Activated T-cell treated with anti-CD3 and anti-CD28 coated beads, Interleukin-2, amount 50 U/mL, for 24 hours (primary cell): ENCODE results near the gene GLRB.
"Not testable (repeated sequence)": the region's sequence is repeated elsewhere in the genome, so short reads cannot be mapped to it uniquely, and the experiment has no call there.

ENCODE experiments used
- DNase-seq: peaks from one replicate; pipeline ENCODE4 v3.0.0-alpha.2; 2020
- H3K27ac Mint-ChIP-seq: 2 replicates; pipeline ENCODE4 v1.8.0; 2020; ENCODE audit warnings: mild to moderate bottlenecking, mixed read lengths
- H3K27me3 Mint-ChIP-seq: 2 replicates; pipeline ENCODE4 v1.8.0; 2020; ENCODE audit warnings: mixed read lengths
- H3K36me3 Mint-ChIP-seq: 2 replicates; pipeline ENCODE4 v1.8.0; 2020; ENCODE audit warnings: low read depth, mixed read lengths
- H3K4me1 Mint-ChIP-seq: 2 replicates; pipeline ENCODE4 v1.8.0; 2020; ENCODE audit warnings: low read depth, mixed read lengths
- H3K4me3 Mint-ChIP-seq: 2 replicates; pipeline ENCODE4 v1.8.0; 2020; ENCODE audit warnings: mild to moderate bottlenecking, moderate library complexity, mixed read lengths
- H3K9me3 Mint-ChIP-seq: 2 replicates; pipeline ENCODE4 v1.8.0; 2020; ENCODE audit warnings: mixed read lengths

Gene GLRB

DNA sequence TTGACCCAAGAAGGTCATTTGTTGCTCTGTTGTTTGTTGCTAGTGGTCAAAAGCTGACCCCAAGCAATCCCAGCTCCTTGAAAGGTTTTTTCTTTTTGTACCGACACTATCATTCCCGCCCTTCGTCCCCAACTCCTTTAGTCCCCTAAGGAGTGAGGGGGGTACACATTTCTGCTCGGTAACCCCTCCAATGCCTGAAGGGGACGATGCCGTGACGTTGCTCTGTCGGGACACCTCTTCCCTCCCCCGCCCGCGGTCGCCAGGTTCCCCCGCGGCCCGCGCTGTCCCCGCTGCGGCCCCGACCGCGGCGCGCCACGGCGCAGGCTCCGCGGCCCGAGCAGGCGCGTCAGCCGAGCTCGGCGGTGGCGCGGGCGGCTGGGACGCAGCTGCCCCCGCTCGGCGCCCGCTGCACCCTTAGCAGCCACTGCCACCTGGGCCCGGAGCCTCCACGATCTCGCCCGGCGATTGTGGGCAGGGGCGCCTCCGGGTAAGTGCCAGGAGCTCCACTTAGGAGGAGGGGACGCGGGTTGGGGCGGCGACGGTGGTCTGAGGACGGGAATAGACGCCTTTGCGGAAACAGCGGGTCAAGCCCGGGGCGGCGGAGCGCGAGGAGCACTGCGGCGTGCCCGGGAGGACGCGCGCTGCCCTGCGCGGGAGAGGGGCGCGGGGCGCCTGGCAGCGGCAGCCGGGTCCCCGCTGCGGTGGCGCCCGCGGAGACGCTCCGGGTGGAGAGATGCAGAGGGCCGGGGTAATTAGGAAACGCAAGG lies at the start of gene GLRB:
TSS of gene GLRB (plus strand) at position 340 of the 767 bp plus-strand sequence. CDS start 1,875 bp downstream, outside the sequence.
- Mint-ChIP-seq H3K27ac (no peak within 1 kb of the TSS), H3K36me3 (no peaks in the 10 kb centered on the region), H3K4me1 (no peaks in the 10 kb centered on the region), H3K9me3 (peaks cover 4% of the 10 kb centered on the region), H3K4me3 (no peak within 1 kb of the TSS), H3K27me3 (peaks cover 29% of the 10 kb centered on the region)
- DNase-seq = no peak

- H3K4me1 Mint-ChIP-seq = no peaks in the 10 kb centered on the region
- H3K36me3 Mint-ChIP-seq = no peaks in the 10 kb centered on the region
- no peak overlapping the region for H3K27ac Mint-ChIP-seq
- no peaks in the 10 kb centered on the region for H3K27me3 Mint-ChIP-seq
- no peak overlapping the region for H3K4me3 Mint-ChIP-seq
- no peak for DNase-seq
- no peaks in the 10 kb centered on the region for H3K9me3 Mint-ChIP-seq
Measured at GRCh38 chr4:157035471-157035870, 40.5 kb upstream of the GLRB start.

DNA sequence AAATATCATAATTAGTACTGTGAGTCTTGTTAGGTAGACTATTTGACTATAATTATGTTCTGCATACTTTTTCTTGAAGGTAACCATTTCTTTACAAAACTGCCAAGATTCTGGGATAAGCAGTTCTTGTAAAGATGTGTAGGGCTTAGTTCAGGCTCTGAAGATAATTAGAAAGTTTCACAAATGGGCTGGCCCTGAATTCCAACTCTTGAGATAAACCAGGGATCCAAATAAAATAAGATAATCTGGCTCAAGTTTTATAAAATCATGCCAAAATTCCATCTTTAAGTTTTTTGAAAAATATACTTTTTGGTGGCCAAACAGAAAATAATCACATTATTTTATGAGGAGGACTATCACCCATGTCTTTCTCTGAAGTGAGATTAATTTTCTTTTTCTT lies 35.5 kb upstream of the GLRB start:
- Mint-ChIP-seq H3K27me3 (no peaks in the 10 kb centered on the region), H3K36me3 (no peaks in the 10 kb centered on the region), H3K9me3 (no peaks in the 10 kb centered on the region)

GRCh38 chr4:157043131-157043530 lies 32.8 kb upstream of the GLRB start:
- Mint-ChIP-seq H3K4me1 (no peaks in the 10 kb centered on the region), H3K27ac (no peak overlapping the region), H3K9me3 (no peaks in the 10 kb centered on the region), H3K36me3 (no peaks in the 10 kb centered on the region), H3K27me3 (no peaks in the 10 kb centered on the region), H3K4me3 (no peak overlapping the region)
- DNase-seq = no peak

More for the DNA sequence above, 35.5 kb upstream of the GLRB start:
- H3K4me3 Mint-ChIP-seq = no peak overlapping the region
- H3K4me1 Mint-ChIP-seq = no peaks in the 10 kb centered on the region
- DNase-seq = no peak
- H3K27ac Mint-ChIP-seq = no peak overlapping the region

- H3K27ac Mint-ChIP-seq = no peak overlapping the region
- no peak for DNase-seq
- H3K27me3 Mint-ChIP-seq = no peaks in the 10 kb centered on the region
- H3K4me1 Mint-ChIP-seq = no peaks in the 10 kb centered on the region
- H3K9me3 Mint-ChIP-seq = peaks cover 3% of the 10 kb centered on the region
- no peak overlapping the region for H3K4me3 Mint-ChIP-seq
- H3K36me3 Mint-ChIP-seq = no peaks in the 10 kb centered on the region
Measured at GRCh38 chr4:157045507-157046127, 30.3 kb upstream of the GLRB start.

GRCh38 chr4:157048248-157048647 lies 27.7 kb upstream of the GLRB start:
- no peak overlapping the region for H3K27ac Mint-ChIP-seq
- H3K4me1 Mint-ChIP-seq = no peaks in the 10 kb centered on the region
- no peak overlapping the region for H3K4me3 Mint-ChIP-seq
- peaks cover 6% of the 10 kb centered on the region for H3K9me3 Mint-ChIP-seq
- no peaks in the 10 kb centered on the region for H3K36me3 Mint-ChIP-seq
- no peak for DNase-seq
- no peaks in the 10 kb centered on the region for H3K27me3 Mint-ChIP-seq

DNA sequence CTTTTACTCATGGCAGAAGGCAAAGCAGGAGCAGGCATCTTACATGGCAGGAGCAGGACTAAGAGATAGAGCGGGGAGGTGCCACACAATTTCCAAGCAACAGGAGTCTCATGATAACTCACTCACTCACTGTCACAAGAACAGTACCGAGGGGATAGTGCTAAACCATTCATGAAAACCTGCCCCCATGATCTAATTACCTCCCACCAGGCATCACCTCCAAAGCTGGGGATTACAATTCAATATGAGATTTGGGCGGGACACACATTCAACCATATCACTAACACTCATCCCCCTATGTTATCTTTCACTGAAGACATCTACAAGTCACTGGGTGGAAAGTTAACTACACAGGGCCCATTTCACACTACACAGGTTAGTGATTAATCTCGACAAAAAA lies 25.4 kb upstream of the GLRB start:
- Mint-ChIP-seq H3K4me1 (no peaks in the 10 kb centered on the region), H3K9me3 (peaks cover 8% of the 10 kb centered on the region)

DNA sequence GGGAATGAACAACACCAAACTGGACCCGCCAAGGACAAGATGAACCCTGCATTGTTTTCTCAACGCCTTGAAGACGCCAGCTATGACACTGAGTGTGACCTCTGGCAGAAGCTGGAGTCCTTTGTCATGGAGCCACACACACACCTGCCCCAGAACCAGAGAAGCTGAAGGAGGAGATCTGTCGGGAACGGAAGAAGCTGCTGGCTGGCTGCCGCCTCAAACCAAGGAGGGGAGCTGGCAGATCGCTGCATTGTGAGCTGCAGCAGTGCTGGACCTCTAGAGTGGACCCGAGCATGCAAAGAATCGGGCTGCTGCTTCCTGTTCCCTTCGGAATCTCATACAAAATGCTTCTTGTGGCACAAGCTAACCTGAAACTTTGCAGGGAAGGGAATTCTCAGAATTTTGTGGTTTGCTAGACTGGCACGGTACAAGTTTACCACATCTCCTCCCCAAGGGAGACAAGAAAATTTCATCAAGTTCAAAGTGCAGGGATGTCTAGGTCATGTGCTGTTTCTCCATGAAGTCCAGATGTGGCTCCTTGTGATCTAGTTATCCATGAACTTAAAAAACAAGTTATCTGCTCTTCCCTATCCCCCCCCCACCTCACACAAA lies 23.4 kb upstream of the GLRB start:
- Mint-ChIP-seq H3K4me1 (no peaks in the 10 kb centered on the region), H3K9me3 (peaks cover 8% of the 10 kb centered on the region), H3K36me3 (no peaks in the 10 kb centered on the region), H3K27me3 (no peaks in the 10 kb centered on the region), H3K4me3 (no peak overlapping the region), H3K27ac (no peak overlapping the region)
- no peak for DNase-seq

More for the DNA sequence above, 25.4 kb upstream of the GLRB start:
- Mint-ChIP-seq H3K27ac (no peak overlapping the region), H3K4me3 (no peak overlapping the region), H3K27me3 (no peaks in the 10 kb centered on the region), H3K36me3 (no peaks in the 10 kb centered on the region)
- DNase-seq = no peak

DNA sequence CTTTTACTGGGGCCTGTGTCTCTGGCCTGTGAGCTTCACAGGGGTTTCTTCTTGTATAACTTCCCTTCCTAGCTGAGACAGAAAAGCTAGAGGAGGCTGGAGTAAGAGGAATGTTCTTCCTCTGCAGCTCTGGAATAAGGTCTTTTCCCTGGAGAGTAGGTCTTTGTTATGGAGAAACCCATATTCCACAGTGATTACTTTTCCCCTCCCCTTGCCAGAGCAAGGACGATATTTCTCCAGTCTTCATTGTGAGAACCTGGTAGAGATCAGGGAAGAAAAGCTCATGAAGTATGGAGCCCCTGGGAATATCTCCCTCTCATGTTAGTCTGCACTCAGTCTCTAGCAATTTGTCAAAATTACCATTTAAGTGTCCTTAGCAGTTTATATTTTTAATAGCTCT lies 18.7 kb upstream of the GLRB start:
- H3K9me3 Mint-ChIP-seq = peaks cover 3% of the 10 kb centered on the region
- H3K4me3 Mint-ChIP-seq = no peak overlapping the region
- no peak overlapping the region for H3K27ac Mint-ChIP-seq
- H3K36me3 Mint-ChIP-seq = no peaks in the 10 kb centered on the region
- H3K4me1 Mint-ChIP-seq = no peaks in the 10 kb centered on the region
- H3K27me3 Mint-ChIP-seq = no peaks in the 10 kb centered on the region
- DNase-seq = no peak

GRCh38 chr4:157058899-157059298 lies 17.1 kb upstream of the GLRB start:
- H3K27ac Mint-ChIP-seq, H3K27me3 Mint-ChIP-seq, H3K4me1 Mint-ChIP-seq, H3K4me3 Mint-ChIP-seq, DNase-seq, H3K9me3 Mint-ChIP-seq, H3K36me3 Mint-ChIP-seq: not testable (repeated sequence)

GRCh38 chr4:157072002-157072401 lies 3.9 kb upstream of the GLRB start:
- Mint-ChIP-seq H3K4me3 (no peak overlapping the region), H3K9me3 (peaks cover 4% of the 10 kb centered on the region), H3K36me3 (no peaks in the 10 kb centered on the region), H3K27ac (no peak overlapping the region), H3K4me1 (no peaks in the 10 kb centered on the region), H3K27me3 (peaks cover 25% of the 10 kb centered on the region)
- no peak for DNase-seq

DNA sequence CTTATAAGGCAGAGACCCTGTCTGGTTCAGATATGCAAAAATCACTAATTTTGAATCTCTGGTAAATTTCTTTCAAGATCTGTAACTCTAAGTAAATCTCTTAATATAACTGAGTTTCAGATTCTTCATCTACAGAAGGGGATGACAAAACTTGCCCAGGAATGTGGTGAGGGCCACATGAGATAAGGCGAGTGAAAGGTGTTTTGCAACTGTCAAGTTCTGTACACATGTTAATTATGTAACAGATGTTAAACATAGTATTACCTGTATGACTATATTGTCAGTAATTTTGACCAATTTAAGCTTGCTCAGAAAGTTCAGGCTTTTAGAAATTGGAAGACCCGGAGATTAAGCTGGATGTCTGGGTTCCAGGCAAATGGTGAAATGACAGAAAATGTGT lies 549 bp upstream of the GLRB start:
- peaks cover 29% of the 10 kb centered on the region for H3K27me3 Mint-ChIP-seq
- H3K4me3 Mint-ChIP-seq = no peak overlapping the region
- no peak overlapping the region for H3K27ac Mint-ChIP-seq
- H3K9me3 Mint-ChIP-seq = peaks cover 4% of the 10 kb centered on the region
- DNase-seq = no peak
- H3K4me1 Mint-ChIP-seq = no peaks in the 10 kb centered on the region
- H3K36me3 Mint-ChIP-seq = no peaks in the 10 kb centered on the region

DNA sequence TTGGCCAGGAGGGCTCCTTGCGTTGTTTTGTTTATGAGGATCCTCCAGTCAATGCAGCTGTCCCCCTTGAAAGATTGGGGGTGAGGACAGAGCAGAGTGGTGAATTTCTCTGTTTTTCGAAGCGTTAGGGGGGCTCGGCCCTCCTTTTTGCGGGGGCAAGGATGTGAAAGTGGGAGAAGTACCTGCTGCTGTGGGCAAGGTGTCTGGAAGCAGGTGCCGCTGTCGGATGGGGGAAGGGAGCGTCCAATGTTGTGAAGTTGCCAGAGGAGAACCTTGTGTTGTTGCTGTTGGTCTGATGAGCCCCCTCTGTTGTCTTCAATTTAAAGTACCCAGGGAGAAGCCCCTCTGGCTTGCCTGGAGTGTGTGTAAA lies 613 bp downstream of the GLRB start:
- DNase-seq = no peak
- no peak overlapping the region for H3K4me3 Mint-ChIP-seq
- no peaks in the 10 kb centered on the region for H3K36me3 Mint-ChIP-seq
- no peaks in the 10 kb centered on the region for H3K4me1 Mint-ChIP-seq
- peaks cover 4% of the 10 kb centered on the region for H3K9me3 Mint-ChIP-seq
- H3K27me3 Mint-ChIP-seq = peaks cover 29% of the 10 kb centered on the region
- H3K27ac Mint-ChIP-seq = no peak overlapping the region

DNA sequence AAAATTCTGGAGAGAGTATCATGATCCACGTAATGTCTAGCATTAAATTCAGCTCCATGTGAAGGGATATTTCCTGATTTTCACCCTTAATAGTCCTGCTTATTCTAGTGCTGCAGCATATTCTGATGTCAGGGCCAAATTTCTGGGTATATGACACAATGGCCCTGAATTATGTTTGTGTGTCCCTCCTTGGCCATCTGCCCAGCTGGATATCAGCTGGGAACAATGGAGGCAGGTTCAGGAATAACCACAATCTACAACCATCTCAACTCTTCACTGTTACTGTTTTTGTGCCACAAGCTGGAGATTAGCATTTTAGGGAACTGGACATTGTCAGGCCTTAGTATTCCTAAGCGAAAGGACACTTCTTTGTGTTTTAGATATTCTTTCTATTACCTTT lies 3.5 kb downstream of the GLRB start:
- Mint-ChIP-seq H3K4me3 (no peak overlapping the region), H3K9me3 (no peaks in the 10 kb centered on the region), H3K27me3 (peaks cover 24% of the 10 kb centered on the region), H3K4me1 (no peaks in the 10 kb centered on the region), H3K36me3 (no peaks in the 10 kb centered on the region), H3K27ac (no peak overlapping the region)
- DNase-seq = no peak

- H3K4me1 Mint-ChIP-seq = no peaks in the 10 kb centered on the region
- no peak overlapping the region for H3K27ac Mint-ChIP-seq
- DNase-seq = no peak
- H3K9me3 Mint-ChIP-seq = no peaks in the 10 kb centered on the region
- H3K4me3 Mint-ChIP-seq = no peak overlapping the region
- no peaks in the 10 kb centered on the region for H3K36me3 Mint-ChIP-seq
- H3K27me3 Mint-ChIP-seq = peaks cover 14% of the 10 kb centered on the region
Measured at GRCh38 chr4:157080605-157081004, 4.7 kb downstream of the GLRB start.
